ENCODE results near the gene BCKDHB.

BCKDHB gene

GRCh38 chr6:80151635-80152034 is 45.2 kb downstream of the BCKDHB start:
- DNase-seq (ENCODE audit: low read depth): no peak

- no peak for DNase-seq (ENCODE audit: low read depth)
Measured at GRCh38 chr6:80154160-80154559, 47.7 kb downstream of the BCKDHB start.

- DNase-seq (ENCODE audit: low read depth): no peak
Measured at GRCh38 chr6:80156221-80156620, 49.8 kb downstream of the BCKDHB start.

GRCh38 chr6:80158478-80158989 is 52.1 kb downstream of the BCKDHB start:
- no peak for DNase-seq (ENCODE audit: low read depth)

- DNase-seq (ENCODE audit: low read depth): no peak
Measured at GRCh38 chr6:80161434-80161833, 55.0 kb downstream of the BCKDHB start.

- no peak for DNase-seq (ENCODE audit: low read depth)
Measured at GRCh38 chr6:80163754-80164187, 57.3 kb downstream of the BCKDHB start.

- no peak for DNase-seq (ENCODE audit: low read depth)
Measured at GRCh38 chr6:80165143-80165542, 58.7 kb downstream of the BCKDHB start.

GRCh38 chr6:80165819-80166218 is 59.3 kb downstream of the BCKDHB start:
- DNase-seq (ENCODE audit: low read depth): no peak

GRCh38 chr6:80170433-80170832 is 64.0 kb downstream of the BCKDHB start:
- no peak for DNase-seq (ENCODE audit: low read depth)

- DNase-seq (ENCODE audit: low read depth): no peak
Measured at GRCh38 chr6:80173411-80173810, 66.9 kb downstream of the BCKDHB start.

- no peak for DNase-seq (ENCODE audit: low read depth)
Measured at GRCh38 chr6:80174900-80175572, 68.6 kb downstream of the BCKDHB start.

- no peak for DNase-seq (ENCODE audit: low read depth)
Measured at GRCh38 chr6:80179695-80180094, 73.2 kb downstream of the BCKDHB start.

GRCh38 chr6:80181352-80182081 is 75.0 kb downstream of the BCKDHB start:
- DNase-seq (ENCODE audit: low read depth): no peak

- no peak for DNase-seq (ENCODE audit: low read depth)
Measured at GRCh38 chr6:80182308-80182707, 75.8 kb downstream of the BCKDHB start.

GRCh38 chr6:80183019-80183795 is 76.7 kb downstream of the BCKDHB start:
- DNase-seq (ENCODE audit: low read depth): no peak

- DNase-seq (ENCODE audit: low read depth): no peak
Measured at GRCh38 chr6:80185492-80185891, 79.0 kb downstream of the BCKDHB start.

- no peak for DNase-seq (ENCODE audit: low read depth)
Measured at GRCh38 chr6:80186082-80186481, 79.6 kb downstream of the BCKDHB start.

GRCh38 chr6:80196906-80197305 is 90.4 kb downstream of the BCKDHB start:
- no peak for DNase-seq (ENCODE audit: low read depth)

GRCh38 chr6:80197474-80197873 is 91.0 kb downstream of the BCKDHB start:
- DNase-seq (ENCODE audit: low read depth): no peak

- DNase-seq (ENCODE audit: low read depth): no peak
Measured at GRCh38 chr6:80197986-80198385, 91.5 kb downstream of the BCKDHB start.

- no peak for DNase-seq (ENCODE audit: low read depth)
Measured at GRCh38 chr6:80203283-80203682, 96.8 kb downstream of the BCKDHB start.

GRCh38 chr6:80205404-80205803 is 98.9 kb downstream of the BCKDHB start:
- DNase-seq (ENCODE audit: low read depth): no peak

- DNase-seq (ENCODE audit: low read depth): no peak
Measured at GRCh38 chr6:80206758-80207157, 100.3 kb downstream of the BCKDHB start.

All from T-helper 22 cell (primary cell).